Choroid plexus epithelial cell (primary cell): Measurements from ENCODE around the gene FRMD8.

Experiments
- DNase-seq: peaks from one replicate; pipeline ENCODE4 v3.0.0-alpha.2; 2010; ENCODE audit warnings: low read depth
- H3K4me3 ChIP-seq: 2 replicates; pipeline ENCODE4 v1.5.1; 2011; ENCODE audit warnings: low read depth, mild to moderate bottlenecking, control low read depth, low read length, moderate library complexity
- TF ChIP-seq, protein P1 (sequence below): conservative IDR thresholded peaks from 2 replicates; pipeline ENCODE4 v1.5.1; 2011; ENCODE audit warnings: low read depth, mild to moderate bottlenecking, control low read depth, inconsistent platforms, low read length, moderate library complexity

Gene FRMD8

DNA sequence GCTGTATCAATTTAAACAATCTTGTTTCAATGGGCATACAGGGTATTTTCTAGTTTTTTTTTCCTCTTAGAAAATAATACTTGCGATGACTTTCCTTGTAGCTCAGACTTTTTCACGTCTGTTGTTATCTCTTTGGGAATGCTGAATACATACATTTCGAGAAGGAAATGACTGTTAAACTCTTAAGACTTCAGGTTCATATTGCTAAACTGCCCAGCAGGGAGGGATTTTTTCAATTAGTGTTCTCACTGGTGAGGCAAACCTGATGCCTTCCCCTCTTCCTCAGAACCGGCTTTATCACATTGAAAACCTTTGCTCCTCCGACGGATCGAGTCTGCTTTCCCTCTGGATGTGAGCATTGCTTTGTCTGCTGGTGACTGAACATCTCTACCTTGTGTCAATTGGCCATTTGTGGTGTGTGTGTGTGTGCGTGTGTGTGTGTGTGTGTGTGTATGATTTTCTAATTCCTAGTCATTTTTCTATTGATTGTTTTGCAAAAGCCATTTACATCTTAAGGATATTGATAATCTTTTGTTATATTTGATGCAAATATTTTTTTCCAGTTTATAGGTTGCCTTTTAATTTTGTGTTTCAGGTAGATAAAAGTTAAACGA is 42.7 kb downstream of the FRMD8 start:
- peak overlapping the region; percentile 77 for H3K4me3 ChIP-seq
- TF ChIP-seq, protein P1, sequence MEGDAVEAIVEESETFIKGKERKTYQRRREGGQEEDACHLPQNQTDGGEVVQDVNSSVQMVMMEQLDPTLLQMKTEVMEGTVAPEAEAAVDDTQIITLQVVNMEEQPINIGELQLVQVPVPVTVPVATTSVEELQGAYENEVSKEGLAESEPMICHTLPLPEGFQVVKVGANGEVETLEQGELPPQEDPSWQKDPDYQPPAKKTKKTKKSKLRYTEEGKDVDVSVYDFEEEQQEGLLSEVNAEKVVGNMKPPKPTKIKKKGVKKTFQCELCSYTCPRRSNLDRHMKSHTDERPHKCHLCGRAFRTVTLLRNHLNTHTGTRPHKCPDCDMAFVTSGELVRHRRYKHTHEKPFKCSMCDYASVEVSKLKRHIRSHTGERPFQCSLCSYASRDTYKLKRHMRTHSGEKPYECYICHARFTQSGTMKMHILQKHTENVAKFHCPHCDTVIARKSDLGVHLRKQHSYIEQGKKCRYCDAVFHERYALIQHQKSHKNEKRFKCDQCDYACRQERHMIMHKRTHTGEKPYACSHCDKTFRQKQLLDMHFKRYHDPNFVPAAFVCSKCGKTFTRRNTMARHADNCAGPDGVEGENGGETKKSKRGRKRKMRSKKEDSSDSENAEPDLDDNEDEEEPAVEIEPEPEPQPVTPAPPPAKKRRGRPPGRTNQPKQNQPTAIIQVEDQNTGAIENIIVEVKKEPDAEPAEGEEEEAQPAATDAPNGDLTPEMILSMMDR: no peak
- DNase-seq: peak; percentile 87

DNA sequence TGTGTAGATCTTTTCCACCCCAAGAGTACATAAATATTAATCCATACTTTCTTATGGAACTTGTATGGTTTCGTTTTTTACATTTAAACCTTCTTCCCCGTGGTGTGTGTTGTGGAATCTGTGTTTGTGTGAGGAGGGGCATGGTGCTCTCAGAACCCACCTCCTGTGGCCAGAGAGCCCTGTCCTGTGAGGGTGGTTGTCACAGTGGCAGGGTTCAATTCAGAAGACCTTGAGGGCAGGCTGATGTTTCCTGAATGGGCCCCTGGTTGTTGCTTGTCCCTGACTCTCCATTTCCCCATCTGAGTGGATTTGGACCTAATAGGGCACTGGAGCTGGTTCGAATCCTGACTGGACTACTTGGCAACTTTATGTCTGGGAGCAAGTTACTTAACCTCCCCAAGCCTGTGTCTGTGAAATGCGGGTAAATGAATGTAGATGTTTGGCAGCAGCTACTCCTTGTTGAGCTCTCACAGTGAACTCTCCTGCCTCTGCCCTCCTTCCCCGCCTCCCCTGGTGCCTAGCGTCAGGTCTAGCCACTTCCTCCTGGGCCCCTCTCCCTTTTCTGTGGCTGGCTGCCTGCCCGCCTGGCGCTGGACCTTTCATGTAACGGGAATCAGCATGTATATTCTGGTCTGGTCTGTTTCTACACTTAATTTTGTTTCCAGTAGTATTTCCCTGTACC is 43.4 kb downstream of the FRMD8 start:
- TF ChIP-seq, protein P1: no peak
- peak; percentile 92 for DNase-seq
- peak overlapping the region; percentile 77 for H3K4me3 ChIP-seq

DNA sequence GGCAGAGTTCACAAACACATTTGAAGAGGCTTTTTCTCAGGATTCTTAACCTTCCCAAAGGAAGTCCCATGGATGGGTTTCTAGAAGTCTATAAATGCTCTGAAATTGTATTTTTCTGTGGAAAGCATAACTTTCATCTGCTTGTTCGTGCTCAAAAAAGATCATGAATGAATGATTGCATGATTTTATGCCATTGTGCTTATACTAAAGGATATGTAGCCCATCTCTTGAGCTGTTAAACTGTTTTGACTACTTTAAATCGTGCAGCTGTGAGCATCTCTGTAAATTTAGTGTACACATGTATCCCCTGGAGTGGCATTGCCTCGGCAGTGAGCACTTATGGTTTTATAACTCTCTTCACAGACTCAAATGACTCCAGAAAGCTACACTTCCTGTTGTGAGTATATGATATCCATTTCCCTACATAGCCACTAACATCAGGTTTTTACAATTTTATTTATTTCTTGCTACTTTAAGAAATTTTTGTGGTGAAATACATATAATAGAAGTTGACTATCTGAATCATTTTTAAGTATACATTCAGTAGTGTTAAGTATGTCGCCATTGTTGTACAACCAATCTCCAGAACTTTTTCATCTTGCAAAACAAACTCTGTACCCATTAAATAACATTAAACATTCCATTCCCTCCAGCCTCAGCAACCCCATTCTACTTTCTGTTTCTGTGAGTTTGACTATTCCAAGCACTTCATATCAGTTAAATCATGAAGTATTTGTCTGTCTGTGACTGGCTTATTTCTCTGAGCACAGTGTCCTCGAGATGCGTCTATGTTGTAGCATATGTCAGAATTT is 44.2 kb downstream of the FRMD8 start:
- TF ChIP-seq, protein P1: no peak
- peak; percentile 85 for DNase-seq
- peak overlapping the region; percentile 77 for H3K4me3 ChIP-seq

DNA sequence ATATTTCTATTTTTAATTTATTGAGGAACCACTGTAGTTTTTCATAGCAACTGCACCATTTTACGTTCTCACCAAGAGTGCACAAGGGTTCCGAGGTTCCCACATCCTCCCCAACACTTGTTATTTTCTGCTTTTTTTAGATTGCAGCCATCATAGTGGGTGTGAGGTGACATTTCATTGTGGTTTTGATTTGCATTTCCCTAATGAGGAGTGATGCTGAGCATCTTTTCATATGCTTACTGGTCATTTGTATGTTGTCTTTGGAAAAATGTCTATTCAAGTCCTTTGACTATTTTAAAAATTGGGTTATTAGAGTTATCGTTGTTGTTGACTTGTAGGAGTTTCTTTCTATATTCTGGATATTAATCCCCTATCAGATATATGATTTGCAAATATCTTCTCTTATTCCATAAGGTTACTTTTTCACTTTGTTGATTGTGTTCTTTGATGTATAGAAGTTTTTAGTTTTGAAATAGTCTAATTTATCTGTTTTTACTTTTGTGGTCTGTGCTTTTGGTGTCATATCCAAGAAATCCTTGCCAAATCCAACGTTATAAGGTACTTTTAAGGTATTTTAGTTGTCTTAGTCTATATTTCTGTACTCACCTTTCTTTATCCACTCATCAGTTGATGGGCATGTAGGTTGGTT is 45.1 kb downstream of the FRMD8 start:
- H3K4me3 ChIP-seq: peak overlapping the region; percentile 77
- TF ChIP-seq, protein P1: no peak
- peak; percentile 75 for DNase-seq

DNA sequence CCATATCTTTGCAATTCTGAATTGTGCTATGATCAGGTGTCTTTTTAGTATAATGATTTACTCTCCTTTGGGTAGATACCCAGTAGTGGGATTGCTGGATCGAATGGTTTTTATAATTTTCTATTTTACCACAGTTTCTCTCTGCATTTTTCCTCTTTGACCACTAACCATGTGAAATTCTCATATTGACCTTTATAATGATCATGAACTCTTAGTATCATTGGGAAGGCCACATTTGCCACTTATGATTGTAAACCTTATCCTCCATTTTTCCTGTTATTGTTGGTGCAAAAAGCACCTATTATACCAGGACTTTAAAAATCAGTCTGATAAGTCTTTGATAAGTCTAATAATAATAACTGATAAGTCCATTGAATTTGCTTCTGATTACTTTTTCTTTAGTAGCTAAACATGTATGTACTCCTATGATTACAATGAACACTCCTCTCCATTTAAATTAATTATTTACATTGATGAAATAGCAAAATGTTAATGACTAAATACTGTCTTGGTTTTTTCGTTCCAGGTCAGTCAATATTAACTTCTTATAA is 45.7 kb downstream of the FRMD8 start:
- peak overlapping the region; percentile 40 for H3K4me3 ChIP-seq
- TF ChIP-seq, protein P1: no peak
- DNase-seq: peak; percentile 58

DNA sequence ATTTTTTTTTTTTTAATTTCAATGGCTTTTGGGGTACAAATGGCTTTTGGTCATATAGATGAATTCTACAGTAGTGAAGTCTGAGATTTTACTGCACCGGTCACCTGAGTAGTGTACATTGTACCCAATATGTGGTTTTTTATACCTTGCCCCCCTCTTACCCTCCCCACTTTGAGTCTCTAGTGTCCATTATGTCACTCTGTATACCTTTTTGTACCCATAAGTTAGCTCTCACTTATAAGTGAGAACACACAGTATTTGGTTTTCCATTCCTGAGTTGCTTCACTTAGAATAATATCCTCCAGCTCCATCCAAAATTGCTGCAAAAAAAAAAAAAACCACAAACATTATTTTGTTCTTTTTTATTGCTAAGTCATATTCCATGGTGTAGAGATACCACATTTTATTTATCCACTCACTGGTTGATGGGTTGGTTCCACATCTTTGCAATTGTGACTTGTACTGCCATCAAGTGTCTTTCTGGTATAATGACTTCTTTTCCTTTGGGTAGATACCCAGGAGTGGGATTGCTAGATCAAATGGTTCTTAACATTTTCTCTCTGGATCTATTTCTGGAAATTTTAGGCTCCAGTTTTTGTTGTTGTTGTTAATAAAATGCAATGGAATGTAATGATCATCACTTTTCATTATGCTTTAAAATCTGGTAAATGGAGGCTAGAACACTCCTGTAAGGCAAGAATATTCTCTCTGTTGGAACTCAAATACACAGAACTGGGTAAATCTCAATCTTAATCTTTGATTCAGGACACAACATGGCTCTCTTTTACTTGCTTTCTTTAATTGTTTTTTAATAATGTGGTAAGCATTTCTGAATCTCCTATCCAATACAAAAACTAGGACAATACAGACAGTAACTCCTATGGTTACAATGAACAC is 46.5 kb downstream of the FRMD8 start:
- peak; percentile 73 for DNase-seq
- TF ChIP-seq, protein P1: no peak
- peak overlapping the region; percentile 40 for H3K4me3 ChIP-seq
